Neural cell (in vitro differentiated cells): Measurements from ENCODE around the gene ATL1. TPM values are rescaled to one million over a fixed set of nuclear protein-coding genes. Genes with fewer than 3 reads are reported as not detected.

Source experiments
- H2AFZ ChIP-seq: fragments of 200-600, 300-800 bp; sonication (generic), shearing (Covaris generic); 2 replicates; pipeline ENCODE4 v1.6.0; 2014; ENCODE audit warnings: low read depth, mild to moderate bottlenecking, antibody characterized with exemption, low read length, moderate library complexity
- H3F3A ChIP-seq: fragments of 200-600 bp; shearing (Covaris generic); 2 replicates; pipeline ENCODE4 v1.6.1; 2016; ENCODE audit warnings: mild to moderate bottlenecking, moderate library complexity, mixed read lengths, antibody characterized with exemption, low read length; ENCODE audit not compliant: insufficient read depth, poor library complexity, severe bottlenecking
- H3K27ac ChIP-seq: fragments of 200-600, 300-800 bp; sonication (generic), shearing (Covaris generic); 2 replicates; pipeline ENCODE4 v1.5.1; 2014; ENCODE audit warnings: mild to moderate bottlenecking, low read length, moderate library complexity
- H3K27me3 ChIP-seq: fragments of 300-800, 200-600 bp; sonication (generic), shearing (Covaris generic); 2 replicates; pipeline ENCODE4 v1.6.0; 2014; ENCODE audit warnings: mild to moderate bottlenecking, low read depth, low read length, moderate library complexity; ENCODE audit not compliant: insufficient read depth
- H3K36me3 ChIP-seq: fragments of 300-800, 200-600 bp; sonication (generic), shearing (Covaris generic); 2 replicates; pipeline ENCODE4 v1.5.1; 2014; ENCODE audit warnings: mild to moderate bottlenecking, antibody characterized with exemption, low read length, moderate library complexity; ENCODE audit not compliant: insufficient read depth
- H3K4me2 ChIP-seq: fragments of 300-800, 200-600 bp; sonication (generic), shearing (Covaris generic); 2 replicates; pipeline ENCODE4 v1.6.0; 2014; ENCODE audit warnings: mild to moderate bottlenecking, low read length
- H3K4me3 ChIP-seq: fragments of 300-800, 200-600 bp; sonication (generic), shearing (Covaris generic); 2 replicates; pipeline ENCODE4 v1.5.1; 2014; ENCODE audit warnings: mild to moderate bottlenecking, low read length, moderate library complexity
- H3K79me2 ChIP-seq: fragments of 200-600 bp; shearing (Covaris generic); replicated peaks from 2 replicates; pipeline ENCODE4 v1.6.0; 2014; ENCODE audit warnings: mild to moderate bottlenecking, low read length, moderate library complexity; ENCODE audit not compliant: insufficient read depth
- H3K9ac ChIP-seq: fragments of 300-800, 200-600 bp; sonication (generic), shearing (Covaris generic); 2 replicates; pipeline ENCODE4 v1.6.1; 2016; ENCODE audit warnings: mild to moderate bottlenecking, low read length, mixed read lengths
- H3K9me2 ChIP-seq: fragments of 200-600 bp; shearing (Covaris generic); 2 replicates; pipeline ENCODE4 v1.6.1; 2016; ENCODE audit warnings: mild to moderate bottlenecking, low read length, mixed read lengths; ENCODE audit not compliant: insufficient read depth
- H3K9me3 ChIP-seq: fragments of 200-600, 300-800 bp; sonication (generic), shearing (Covaris generic); 2 replicates; pipeline ENCODE4 v1.6.1; 2016; ENCODE audit warnings: mild to moderate bottlenecking, mixed run types, low read length, moderate library complexity, mixed read lengths
- H4K20me1 ChIP-seq: fragments of 200-600 bp; shearing (Covaris generic); 2 replicates; pipeline ENCODE4 v1.6.1; 2016; ENCODE audit warnings: mild to moderate bottlenecking, mixed run types; ENCODE audit not compliant: insufficient read depth
- CTCF ChIP-seq: fragments of 450-650 bp; IDR thresholded peaks from 2 replicates; pipeline ENCODE4 v1.5.1; 2014; ENCODE audit warnings: antibody characterized with exemption, mild to moderate bottlenecking, moderate library complexity; ENCODE audit not compliant: poor library complexity, severe bottlenecking
- EP300 ChIP-seq: fragments of 450-650 bp; conservative IDR thresholded peaks from 2 replicates; pipeline ENCODE4 v1.6.1; 2014; ENCODE audit warnings: antibody characterized with exemption, mild to moderate bottlenecking, moderate library complexity; ENCODE audit not compliant: poor library complexity, severe bottlenecking
- EZH2 ChIP-seq: fragments of 200-600, 300-800 bp; shearing (Covaris generic), sonication (generic); IDR thresholded peaks from 2 replicates; pipeline ENCODE4 v1.6.1; 2014; ENCODE audit warnings: antibody characterized with exemption, low read length, borderline replicate concordance, mild to moderate bottlenecking; ENCODE audit not compliant: insufficient read depth, poor library complexity, severe bottlenecking
- MXI1 ChIP-seq: fragments of 450-650 bp; conservative IDR thresholded peaks from 2 replicates; pipeline ENCODE4 v1.6.1; 2014; ENCODE audit warnings: antibody characterized with exemption, mild to moderate bottlenecking; ENCODE audit not compliant: poor library complexity, severe bottlenecking
- POLR2AphosphoS5 ChIP-seq: IDR thresholded peaks from 2 replicates; pipeline ENCODE4 v1.6.1; 2012
- RAD21 ChIP-seq: fragments of 450-650 bp; conservative IDR thresholded peaks from 2 replicates; pipeline ENCODE4 v1.6.1; 2014; ENCODE audit warnings: antibody characterized with exemption, mild to moderate bottlenecking, moderate library complexity
- REST ChIP-seq: IDR thresholded peaks from 2 replicates; pipeline ENCODE4 v1.6.1; 2012; ENCODE audit warnings: borderline replicate concordance
- SMC3 ChIP-seq: fragments of 450-650 bp; conservative IDR thresholded peaks from 2 replicates; pipeline ENCODE4 v1.6.1; 2014; ENCODE audit warnings: antibody characterized with exemption, mild to moderate bottlenecking, moderate library complexity; ENCODE audit not compliant: poor library complexity
- TAF1 ChIP-seq: IDR thresholded peaks from 2 replicates; pipeline ENCODE4 v1.6.1; 2012; ENCODE audit warnings: low read depth
- polyA plus RNA-seq: library from polyadenylated mRNA; depleted of rRNA; stranded (reverse); fragments of >200 nt; gene quantifications from 2 replicates; pipeline ENCODE4 v1.2.3, GENCODE V29; 2014

Gene ATL1
- polyA plus RNA-seq, 1 donor from 2014 or later: 70.4 TPM

- no peaks in the 10 kb centered on the region for H3F3A ChIP-seq
- H2AFZ ChIP-seq: no peak overlapping the region
- no peak overlapping the region for H3K9ac ChIP-seq
- H3K27ac ChIP-seq: no peak overlapping the region
- no peaks in the 10 kb centered on the region for H4K20me1 ChIP-seq
- TF ChIP-seq MXI1: no peak
- H3K9me2 ChIP-seq: no peaks in the 10 kb centered on the region
- no peaks in the 10 kb centered on the region for H3K9me3 ChIP-seq
- no peak overlapping the region for H3K4me3 ChIP-seq
- H3K4me2 ChIP-seq: no peak overlapping the region
- H3K27me3 ChIP-seq: no peaks in the 10 kb centered on the region
- no peaks in the 10 kb centered on the region for H3K36me3 ChIP-seq
- peaks cover 56% of the 10 kb centered on the region for H3K79me2 ChIP-seq
Measured at GRCh38 chr14:50578433-50578832, 18.5 kb downstream of the ATL1 start.

- H3K4me2 ChIP-seq: no peak overlapping the region
- no peaks in the 10 kb centered on the region for H3K9me3 ChIP-seq
- no peaks in the 10 kb centered on the region for H3F3A ChIP-seq
- H3K9ac ChIP-seq: no peak overlapping the region
- no peak for TF ChIP-seq SMC3
- no peak for TF ChIP-seq MXI1
- no peak for TF ChIP-seq TAF1
- no peak for TF ChIP-seq EZH2
- TF ChIP-seq REST: no peak
- no peak for TF ChIP-seq CTCF
- no peak for TF ChIP-seq POLR2AphosphoS5
- TF ChIP-seq RAD21: no peak
- no peak for TF ChIP-seq EP300
- no peaks in the 10 kb centered on the region for H3K27me3 ChIP-seq
- no peaks in the 10 kb centered on the region for H4K20me1 ChIP-seq
- H2AFZ ChIP-seq: no peak overlapping the region
- H3K4me3 ChIP-seq: no peak overlapping the region
- peaks cover 14% of the 10 kb centered on the region for H3K36me3 ChIP-seq
- peaks cover 13% of the 10 kb centered on the region for H3K79me2 ChIP-seq
- H3K27ac ChIP-seq: no peak overlapping the region
- no peaks in the 10 kb centered on the region for H3K9me2 ChIP-seq
Measured at GRCh38 chr14:50590464-50590863, 30.5 kb downstream of the ATL1 start.
